Stomach smooth muscle (tissue), 2 donors: ENCODE measurements around the gene ZMYM2.

Source experiments
- H3K27ac ChIP-seq: one replicate; pipeline ENCODE4 v1.7.0; 2013; ENCODE audit warnings: mild to moderate bottlenecking, low read length, inconsistent platforms
- H3K27me3 ChIP-seq, 2 donors: one replicate each; pipeline ENCODE4 v1.7.0; 2013; ENCODE audit warnings: low read length in 2 of 2; ENCODE audit not compliant: insufficient read depth in 2 of 2, control insufficient read depth in 1 of 2
- H3K36me3 ChIP-seq, 2 donors: one replicate each; pipeline ENCODE4 v1.7.0; 2013; ENCODE audit warnings: low read length in 2 of 2; ENCODE audit not compliant: control insufficient read depth in 2 of 2, insufficient read depth in 2 of 2
- H3K4me1 ChIP-seq: one replicate; pipeline ENCODE4 v1.7.0; 2013; ENCODE audit warnings: low read length; ENCODE audit not compliant: control insufficient read depth, insufficient read depth
- H3K4me3 ChIP-seq, 2 donors: one replicate each; pipeline ENCODE4 v1.7.0; 2013; ENCODE audit warnings: low read length in 2 of 2
- H3K9ac ChIP-seq, 2 donors: one replicate each; pipeline ENCODE4 v1.7.0; 2013; ENCODE audit warnings: low read length in 2 of 2, mild to moderate bottlenecking in 1 of 2
- H3K9me3 ChIP-seq, 2 donors: one replicate each; pipeline ENCODE4 v1.7.0; 2013; ENCODE audit warnings: low read length in 2 of 2; ENCODE audit not compliant: control insufficient read depth in 2 of 2
- donor health status: healthy.
- donor health status: Pancreatic carcinoma.

ZMYM2 gene

GRCh38 chr13:20105161-20105689 lies 146.7 kb downstream of the ZMYM2 start:
- Histone ChIP-seq H3K9ac (no peak overlapping the region), H3K4me3 (no peak overlapping the region), H3K9me3 (no peaks in the 10 kb centered on the region), H3K27me3 (peaks cover 23 to 33% of the 10 kb centered on the region in 2 donors), H3K4me1 (no peaks in the 10 kb centered on the region), H3K27ac (no peak overlapping the region), H3K36me3 (no peaks in the 10 kb centered on the region)

DNA sequence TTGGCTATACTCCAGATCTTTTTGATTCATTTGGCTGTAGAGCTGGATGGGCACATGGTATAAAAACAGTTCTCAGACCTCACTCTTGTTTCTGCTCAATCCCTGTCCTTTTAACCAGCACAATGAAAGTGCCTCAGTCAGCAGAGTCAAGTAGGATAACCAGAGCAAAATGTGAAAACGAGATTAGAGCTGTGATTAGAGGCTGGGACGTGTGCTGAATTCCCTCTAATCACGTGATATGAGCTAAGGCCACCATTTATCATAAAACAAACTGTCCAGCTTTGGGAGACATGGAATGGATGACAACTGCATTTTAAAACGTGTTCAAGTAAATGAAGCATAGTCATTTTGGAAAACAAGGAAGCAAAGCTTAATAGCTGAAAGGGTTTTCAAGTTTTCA lies 148.2 kb downstream of the ZMYM2 start:
- H3K9me3 ChIP-seq = no peaks in the 10 kb centered on the region
- no peak overlapping the region for H3K27ac ChIP-seq
- H3K4me1 ChIP-seq = no peaks in the 10 kb centered on the region
- no peak overlapping the region for H3K4me3 ChIP-seq
- no peaks in the 10 kb centered on the region for H3K36me3 ChIP-seq
- H3K27me3 ChIP-seq = peaks cover 20 to 27% of the 10 kb centered on the region in 2 donors
- no peak overlapping the region for H3K9ac ChIP-seq

GRCh38 chr13:20109037-20109436 lies 150.5 kb downstream of the ZMYM2 start:
- H3K9me3 ChIP-seq = no peaks in the 10 kb centered on the region
- H3K4me1 ChIP-seq = no peaks in the 10 kb centered on the region
- H3K4me3 ChIP-seq = no peak overlapping the region
- no peak overlapping the region for H3K9ac ChIP-seq
- no peak overlapping the region for H3K27ac ChIP-seq
- H3K36me3 ChIP-seq = no peaks in the 10 kb centered on the region
- peaks cover 10 to 17% of the 10 kb centered on the region in 2 donors for H3K27me3 ChIP-seq

DNA sequence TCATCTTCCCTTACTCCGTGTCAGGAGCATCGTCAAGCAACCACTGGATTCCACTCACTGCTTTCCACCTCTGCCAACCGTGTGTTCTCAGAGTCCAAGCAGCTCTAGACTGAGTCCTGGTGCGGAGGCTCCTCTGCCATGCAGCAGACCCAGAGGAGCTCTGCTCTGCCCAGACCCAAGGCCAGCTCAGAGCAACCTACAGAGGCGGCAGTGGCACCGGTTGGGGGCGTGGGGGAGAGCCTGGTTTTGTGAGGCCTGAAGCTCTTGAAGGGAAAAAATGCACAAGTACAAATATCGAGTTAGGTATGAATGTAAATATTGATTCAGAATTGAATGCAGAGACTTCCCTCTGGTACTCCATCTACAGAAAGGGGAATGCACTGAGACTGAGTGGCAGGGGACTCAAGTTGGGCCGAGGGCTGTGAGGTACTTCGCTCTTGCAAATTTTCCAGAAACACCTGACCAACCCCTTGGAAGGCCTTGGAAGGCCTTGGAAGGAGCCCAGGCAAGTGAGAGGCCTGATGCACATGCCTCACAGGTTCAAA lies 155.6 kb downstream of the ZMYM2 start:
- Histone ChIP-seq H3K27me3 (peaks cover 3 to 4% of the 10 kb centered on the region in 2 donors), H3K4me1 (peaks cover 5% of the 10 kb centered on the region), H3K36me3 (no peaks in the 10 kb centered on the region), H3K4me3 (no peak overlapping the region), H3K9me3 (no peaks in the 10 kb centered on the region), H3K9ac (no peak overlapping the region), H3K27ac (no peak overlapping the region)

- Histone ChIP-seq H3K4me1 (peaks cover 11% of the 10 kb centered on the region), H3K27ac (no peak overlapping the region), H3K9me3 (no peaks in the 10 kb centered on the region), H3K4me3 (no peak overlapping the region), H3K9ac (no peak overlapping the region), H3K36me3 (no peaks in the 10 kb centered on the region), H3K27me3 (no peaks in the 10 kb centered on the region)
Measured at GRCh38 chr13:20116213-20116612, 157.7 kb downstream of the ZMYM2 start.

GRCh38 chr13:20118268-20119140 lies 160.0 kb downstream of the ZMYM2 start:
- Histone ChIP-seq H3K36me3 (no peaks in the 10 kb centered on the region), H3K9ac (peak overlapping the region; percentile 80 to 85), H3K4me1 (peaks cover 11% of the 10 kb centered on the region), H3K27me3 (no peaks in the 10 kb centered on the region), H3K27ac (peak overlapping the region; percentile 81), H3K4me3 (peak overlapping the region; percentile 72 to 82), H3K9me3 (no peaks in the 10 kb centered on the region)

- Histone ChIP-seq H3K27me3 (no peaks in the 10 kb centered on the region), H3K9ac (no peak overlapping the region), H3K4me1 (peaks cover 11% of the 10 kb centered on the region), H3K4me3 (peak overlapping the region in 1 of 2 donors; percentile 24), H3K27ac (peak overlapping the region; percentile 81), H3K9me3 (no peaks in the 10 kb centered on the region), H3K36me3 (no peaks in the 10 kb centered on the region)
Measured at GRCh38 chr13:20119960-20120359, 161.4 kb downstream of the ZMYM2 start.

DNA sequence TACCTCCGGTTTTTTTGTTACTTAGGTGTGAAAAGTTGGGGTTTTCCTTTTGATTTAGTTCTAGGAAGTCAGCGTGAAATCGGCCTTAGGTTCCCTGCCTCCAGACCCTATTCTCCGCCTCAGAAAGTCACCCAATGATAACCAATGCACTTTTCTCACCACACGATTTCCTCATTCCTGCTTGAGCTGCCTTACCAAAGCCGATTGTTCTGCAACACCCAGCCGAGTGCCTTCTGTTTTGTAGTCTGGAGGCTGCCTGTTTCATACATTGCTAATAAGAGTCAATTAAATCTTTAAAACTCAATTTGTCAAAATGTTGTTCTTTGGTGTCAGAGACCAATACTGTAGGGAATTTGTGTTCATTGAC lies 162.6 kb downstream of the ZMYM2 start:
- Histone ChIP-seq H3K4me3 (no peak overlapping the region), H3K27me3 (no peaks in the 10 kb centered on the region), H3K27ac (no peak overlapping the region), H3K9ac (no peak overlapping the region), H3K4me1 (peaks cover 11% of the 10 kb centered on the region), H3K9me3 (no peaks in the 10 kb centered on the region), H3K36me3 (no peaks in the 10 kb centered on the region)

DNA sequence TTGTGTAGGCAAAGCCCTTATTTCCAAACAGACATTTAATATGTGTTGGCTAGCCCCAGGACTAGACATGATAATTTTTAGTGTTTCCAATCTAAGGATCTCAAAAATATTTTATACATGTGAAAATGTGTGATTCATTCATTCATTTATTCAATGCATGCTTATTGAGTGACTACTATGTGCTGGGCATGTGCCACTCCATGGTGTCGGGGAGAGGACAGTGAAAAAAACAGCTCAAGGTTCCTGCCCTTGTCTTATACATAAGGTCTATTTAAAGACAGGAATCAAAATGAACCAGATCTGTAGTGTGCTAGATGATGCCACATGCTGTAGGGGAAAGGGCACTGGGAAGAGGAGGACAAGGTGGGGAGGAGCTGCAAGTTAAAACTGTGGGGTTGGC lies 165.8 kb downstream of the ZMYM2 start:
- Histone ChIP-seq H3K9me3 (no peaks in the 10 kb centered on the region), H3K9ac (no peak overlapping the region), H3K36me3 (no peaks in the 10 kb centered on the region), H3K4me3 (no peak overlapping the region), H3K27ac (no peak overlapping the region), H3K4me1 (peaks cover 25% of the 10 kb centered on the region), H3K27me3 (peaks cover 0 to 4% of the 10 kb centered on the region in 2 donors)

GRCh38 chr13:20125129-20125782 lies 166.7 kb downstream of the ZMYM2 start:
- Histone ChIP-seq H3K36me3 (no peaks in the 10 kb centered on the region), H3K27ac (no peak overlapping the region), H3K9me3 (no peaks in the 10 kb centered on the region), H3K27me3 (peaks cover 0 to 4% of the 10 kb centered on the region in 2 donors), H3K4me1 (peaks cover 20% of the 10 kb centered on the region), H3K9ac (no peak overlapping the region), H3K4me3 (no peak overlapping the region)
